ENCODE data around the gene RAB39B.

RAB39B gene

GRCh38 chrX:155263854-155264628, at the start of gene RAB39B (continued):
- no peak for TF ChIP-seq ZSCAN4 (tag by site-specific recombination; IDR thresholded peaks at IDR 0.05)
- TF ChIP-seq ZNF580 (tag by site-specific recombination; IDR thresholded peaks at IDR 0.05) = no peak
- no peak for TF ChIP-seq ZFP37 (tag by site-specific recombination; IDR thresholded peaks at IDR 0.05)
- TF ChIP-seq ZNF341 (tag by site-specific recombination; IDR thresholded peaks at IDR 0.05; ENCODE audit: low read depth) = no peak
- TF ChIP-seq ZNF202 (tag by site-specific recombination; IDR thresholded peaks at IDR 0.05; ENCODE audit: borderline replicate concordance) = no peak
- TF ChIP-seq ZNF747 (tag by site-specific recombination; IDR thresholded peaks at IDR 0.05) = no peak
- TF ChIP-seq BCL11A (tag by site-specific recombination; IDR thresholded peaks at IDR 0.05; ENCODE audit: low read depth) = no peak
- no peak for TF ChIP-seq EGR2 (tag by site-specific recombination; IDR thresholded peaks at IDR 0.05; ENCODE audit: low read depth)
- no peak for TF ChIP-seq ZNF223 (tag by site-specific recombination; IDR thresholded peaks at IDR 0.05)
- no peak for TF ChIP-seq ZNF610 (tag by site-specific recombination; IDR thresholded peaks at IDR 0.05; ENCODE audit: borderline replicate concordance)
- no peak for TF ChIP-seq ZNF626 (tag by site-specific recombination; IDR thresholded peaks at IDR 0.05)
- TF ChIP-seq ZNF658 (tag by site-specific recombination; IDR thresholded peaks at IDR 0.05) = no peak
- TF ChIP-seq ZNF184 (tag by site-specific recombination; IDR thresholded peaks at IDR 0.05) = 0 out of 2 replicates have a peak, but pooled peaks have one; percentile 11
- no peak for TF ChIP-seq MEIS1 (CRISPR knock-in tag; IDR thresholded peaks at IDR 0.05; ENCODE audit: borderline replicate concordance)
- 0 out of 2 replicates have a peak, but pooled peaks have one; percentile 35 for TF ChIP-seq ZBTB21 (tag by site-specific recombination; IDR thresholded peaks at IDR 0.05)
- TF ChIP-seq ZNF549 (tag by site-specific recombination; IDR thresholded peaks at IDR 0.05) = no peak
- TF ChIP-seq ZSCAN23 (tag by site-specific recombination; IDR thresholded peaks at IDR 0.05) = no peak
- TF ChIP-seq ZNF521 (tag by site-specific recombination; IDR thresholded peaks at IDR 0.05) = no peak
- peak; percentile 42 for TF ChIP-seq SP2 (tag by site-specific recombination; IDR thresholded peaks at IDR 0.05)
- no peak for TF ChIP-seq ZNF654 (tag by site-specific recombination; IDR thresholded peaks at IDR 0.05; ENCODE audit: low read depth)
- TF ChIP-seq ZNF558 (tag by site-specific recombination; IDR thresholded peaks at IDR 0.05) = peak; percentile 15; the same call in 1 of the 2 replicates
- TF ChIP-seq ZNF518A (tag by site-specific recombination; conservative IDR thresholded peaks at IDR 0.05; ENCODE audit: low read depth) = no peak
- TF ChIP-seq PBX3 (CRISPR knock-in tag; IDR thresholded peaks at IDR 0.05) = no peak
- no peak for TF ChIP-seq ZNF311 (tag by site-specific recombination; IDR thresholded peaks at IDR 0.05; ENCODE audit: borderline replicate concordance)
- no peak; the same call in none of the 2 replicates for TF ChIP-seq ZFHX2 (tag by site-specific recombination; conservative IDR thresholded peaks at IDR 0.05)
- TF ChIP-seq ELK4 (IDR thresholded peaks at IDR 0.05; ENCODE audit: borderline replicate concordance, low read depth, low read length) = no peak
- TF ChIP-seq ZNF248 (tag by site-specific recombination; IDR thresholded peaks at IDR 0.05) = no peak
- TF ChIP-seq ZBTB6 (tag by site-specific recombination; IDR thresholded peaks at IDR 0.05) = no peak
